ENCODE measurements around the gene CCDC121.

The CCDC121 gene

GRCh38 chr2:27581417-27582128 lies 47.2 kb downstream of the CCDC121 start:
- DNase-seq, result no peak

All from kidney glomerular epithelial cell (primary cell).